ENCODE results near the gene COLEC11.
"Not testable (repeated sequence)": the region's sequence is repeated elsewhere in the genome, so short reads cannot be mapped to it uniquely, and the experiment has no call there.

The COLEC11 gene

GRCh38 chr2:3655871-3656761 is 61.2 kb downstream of the COLEC11 start:
- DNase-seq (ENCODE audit: low read depth) = no peak
- H3K4me3 ChIP-seq (ENCODE audit: low read depth, low read length) = no peak overlapping the region
- no peak for TF ChIP-seq CTCF (IDR thresholded peaks at IDR 0.05; ENCODE audit: low read depth, low read length, missing control alignments)

GRCh38 chr2:3656762-3657721 is 62.1 kb downstream of the COLEC11 start:
- H3K4me3 ChIP-seq (ENCODE audit: low read depth, low read length) = no peak overlapping the region
- DNase-seq (ENCODE audit: low read depth) = no peak

GRCh38 chr2:3657881-3658280 is 63.0 kb downstream of the COLEC11 start, which contains the start of gene ALLC:
ALLC (plus strand) TSS chr2:3658200; CDS start chr2:3671158, 12,958 bp downstream.
- DNase-seq (ENCODE audit: low read depth) = no peak
- no peak within 1 kb of the TSS for H3K4me3 ChIP-seq (ENCODE audit: low read depth, low read length)
- no peak for TF ChIP-seq CTCF (IDR thresholded peaks at IDR 0.05; ENCODE audit: low read depth, low read length, missing control alignments)

More at GRCh38 chr2:3656762-3657721, 62.1 kb downstream of the COLEC11 start:
- TF ChIP-seq CTCF (IDR thresholded peaks at IDR 0.05; ENCODE audit: low read depth, low read length, missing control alignments) = no peak

GRCh38 chr2:3659447-3660432 is 64.8 kb downstream of the COLEC11 start:
- TF ChIP-seq CTCF (IDR thresholded peaks at IDR 0.05; ENCODE audit: low read depth, low read length, missing control alignments) = no peak
- no peak overlapping the region for H3K4me3 ChIP-seq (ENCODE audit: low read depth, low read length)
- no peak for DNase-seq (ENCODE audit: low read depth)

- not testable (repeated sequence) for H3K4me3 ChIP-seq (ENCODE audit: low read depth, low read length); DNase-seq (ENCODE audit: low read depth)
Measured at GRCh38 chr2:3660640-3661039, 65.7 kb downstream of the COLEC11 start.

- no peak for TF ChIP-seq CTCF (IDR thresholded peaks at IDR 0.05; ENCODE audit: low read depth, low read length, missing control alignments)
- DNase-seq (ENCODE audit: low read depth) = no peak
- H3K4me3 ChIP-seq (ENCODE audit: low read depth, low read length) = no peak overlapping the region
Measured at GRCh38 chr2:3661149-3661660, 66.3 kb downstream of the COLEC11 start.

All from GM12864 (cell line).